ENCODE data around the gene TTC32. TPM values are rescaled to one million over a fixed set of nuclear protein-coding genes. Genes with fewer than 3 reads are reported as not detected.
A peak's percentile ranks its signal among the peaks of the same experiment; 100 is the strongest.

The TTC32 gene
- total and polyA plus RNA-seq, 5 donors from 2014 or later: 24.7 to 40.6 (median 29.9) TPM

DNA sequence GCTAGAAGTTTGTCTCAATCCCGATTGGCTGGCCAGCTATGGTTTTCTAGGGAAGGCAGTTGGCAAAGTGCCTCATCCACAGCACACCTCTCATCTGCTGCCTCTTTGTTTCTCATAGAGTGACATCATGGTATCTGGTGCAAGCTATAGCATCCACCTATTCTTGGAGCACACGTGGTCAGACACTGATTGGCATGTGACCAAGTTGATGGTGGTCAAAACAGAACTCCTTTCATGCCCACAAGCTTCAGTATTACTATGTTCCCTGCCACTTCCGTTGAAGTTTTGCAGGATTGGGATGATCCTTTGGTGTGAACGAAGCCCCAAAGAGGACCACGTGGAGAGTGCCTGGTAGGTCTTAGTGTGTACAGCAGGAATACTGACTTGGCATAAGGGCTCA lies 28.8 kb downstream of the TTC32 start:
- Histone ChIP-seq H3K9me3 (ENCODE audit: control insufficient read depth in 2 of 2, low read length in 2 of 2) (no peaks in the 10 kb centered on the region), H3K27ac (ENCODE audit: insufficient read depth, low read length, poor library complexity, severe bottlenecking) (no peak overlapping the region), H3K36me3 (ENCODE audit: control insufficient read depth, insufficient read depth, low read length) (peaks cover 30% of the 10 kb centered on the region), H3K4me3 (ENCODE audit: low read depth, low read length) (no peak overlapping the region), H3K27me3 (ENCODE audit: control insufficient read depth, insufficient read depth, low read length) (no peaks in the 10 kb centered on the region), H3K4me1 (ENCODE audit: control insufficient read depth, insufficient read depth, low read length, poor library complexity, severe bottlenecking) (peaks cover 22% of the 10 kb centered on the region)
- Mint-ChIP-seq H3K27ac (no peak overlapping the region), H3K36me3 (peaks cover 40% of the 10 kb centered on the region), H3K4me1 (peaks cover 17 to 41% (median 24%) of the 10 kb centered on the region in 4 donors), H3K4me3 (peak overlapping the region in 1 of 4 donors; percentile 20), H3K27me3 (no peaks in the 10 kb centered on the region), H3K9me3 (no peaks in the 10 kb centered on the region)
- DNase-seq (no peak), ATAC-seq (ENCODE audit: low read depth in 2 of 2) (no peak)

DNA sequence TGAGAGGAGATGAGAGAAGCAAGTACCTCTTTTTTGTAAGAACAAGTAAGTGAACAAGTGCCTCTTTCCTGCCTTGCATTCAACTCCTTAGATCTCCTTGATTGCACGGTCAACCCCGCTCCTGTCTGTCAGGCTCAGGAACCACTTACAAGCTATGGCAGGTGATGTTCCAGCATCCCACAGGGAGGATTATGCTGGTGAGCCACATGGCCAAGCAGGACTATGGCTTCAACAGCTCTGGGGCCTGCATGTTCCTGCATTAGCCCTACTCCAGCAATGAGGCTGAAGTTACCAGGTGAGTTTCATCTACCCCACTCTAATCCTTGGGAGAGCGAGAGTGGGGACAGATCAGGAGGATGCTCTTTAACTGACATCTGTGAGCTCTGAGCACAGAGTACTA lies 29.5 kb downstream of the TTC32 start:
- DNase-seq (no peak), ATAC-seq (ENCODE audit: low read depth in 2 of 2) (no peak)
- H3K9me3 ChIP-seq (ENCODE audit: control insufficient read depth in 2 of 2, low read length in 2 of 2): no peaks in the 10 kb centered on the region
- peaks cover 22% of the 10 kb centered on the region for H3K4me1 ChIP-seq (ENCODE audit: control insufficient read depth, insufficient read depth, low read length, poor library complexity, severe bottlenecking)
- peaks cover 30% of the 10 kb centered on the region for H3K36me3 ChIP-seq (ENCODE audit: control insufficient read depth, insufficient read depth, low read length)
- H3K36me3 Mint-ChIP-seq: peaks cover 40% of the 10 kb centered on the region
- no peaks in the 10 kb centered on the region for H3K27me3 Mint-ChIP-seq
- H3K4me3 Mint-ChIP-seq: peak overlapping the region in 1 of 4 donors; percentile 70
- H3K27ac ChIP-seq (ENCODE audit: insufficient read depth, low read length, poor library complexity, severe bottlenecking): no peak overlapping the region
- H3K4me3 ChIP-seq (ENCODE audit: low read depth, low read length): no peak overlapping the region
- no peaks in the 10 kb centered on the region for H3K9me3 Mint-ChIP-seq
- peak overlapping the region in 1 of 3 donors; percentile 23 for H3K27ac Mint-ChIP-seq
- H3K4me1 Mint-ChIP-seq: peaks cover 22 to 46% (median 25%) of the 10 kb centered on the region in 4 donors
- H3K27me3 ChIP-seq (ENCODE audit: control insufficient read depth, insufficient read depth, low read length): no peaks in the 10 kb centered on the region

DNA sequence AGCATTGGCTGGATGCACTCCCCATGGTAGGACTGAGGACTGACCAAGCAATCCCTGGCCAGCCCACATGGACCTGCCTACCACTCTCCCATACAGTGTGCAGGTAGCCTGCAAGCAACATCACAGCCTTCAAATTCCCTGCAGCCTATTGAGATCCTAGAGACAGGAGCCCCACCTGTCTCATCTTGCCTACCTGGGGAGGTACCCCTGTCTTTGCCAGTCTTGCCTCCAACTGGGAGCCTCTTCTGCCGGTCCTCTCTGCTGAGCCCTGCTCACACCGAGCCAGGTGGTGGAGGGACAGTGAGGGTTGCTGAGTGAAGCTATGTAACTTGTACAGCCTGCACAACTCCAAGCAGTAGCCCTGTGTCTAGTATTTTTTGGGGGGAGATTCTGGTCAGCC lies 29.9 kb downstream of the TTC32 start:
- peaks cover 22% of the 10 kb centered on the region for H3K4me1 ChIP-seq (ENCODE audit: control insufficient read depth, insufficient read depth, low read length, poor library complexity, severe bottlenecking)
- Mint-ChIP-seq H3K27ac (peak overlapping the region in 1 of 3 donors; percentile 23), H3K9me3 (no peaks in the 10 kb centered on the region), H3K36me3 (peaks cover 40% of the 10 kb centered on the region), H3K27me3 (no peaks in the 10 kb centered on the region), H3K4me3 (peak overlapping the region in 2 of 4 donors; percentile 61 to 70), H3K4me1 (peaks cover 22 to 46% (median 25%) of the 10 kb centered on the region in 4 donors)
- H3K9me3 ChIP-seq (ENCODE audit: control insufficient read depth in 2 of 2, low read length in 2 of 2): no peaks in the 10 kb centered on the region
- no peak for ATAC-seq (ENCODE audit: low read depth in 2 of 2)
- H3K36me3 ChIP-seq (ENCODE audit: control insufficient read depth, insufficient read depth, low read length): peaks cover 30% of the 10 kb centered on the region
- no peak overlapping the region for H3K27ac ChIP-seq (ENCODE audit: insufficient read depth, low read length, poor library complexity, severe bottlenecking)
- no peak overlapping the region for H3K4me3 ChIP-seq (ENCODE audit: low read depth, low read length)
- H3K27me3 ChIP-seq (ENCODE audit: control insufficient read depth, insufficient read depth, low read length): no peaks in the 10 kb centered on the region
- DNase-seq: no peak

DNA sequence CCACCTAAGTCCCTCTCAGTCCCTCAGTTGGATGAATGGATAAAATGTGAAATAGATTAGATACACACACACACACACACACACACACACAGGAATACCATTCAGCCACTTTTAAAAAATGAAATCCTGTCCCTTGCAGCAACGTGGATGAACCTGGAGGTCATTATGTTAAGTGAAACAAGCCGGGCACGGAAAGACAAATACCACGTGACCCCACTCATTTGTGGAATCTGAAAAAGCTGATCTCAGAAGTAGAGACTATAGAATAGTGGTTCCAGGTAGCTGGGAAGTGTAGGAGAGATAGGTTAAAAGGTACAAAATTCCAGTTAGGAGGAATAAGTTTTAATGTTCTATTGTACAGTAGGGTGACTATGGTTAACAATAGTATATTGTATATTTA lies 31.0 kb downstream of the TTC32 start:
- Mint-ChIP-seq H3K36me3 (peaks cover 31% of the 10 kb centered on the region), H3K27me3 (no peaks in the 10 kb centered on the region), H3K27ac (peak overlapping the region in 1 of 3 donors; percentile 54), H3K4me1 (peaks cover 22 to 46% (median 25%) of the 10 kb centered on the region in 4 donors), H3K9me3 (no peaks in the 10 kb centered on the region), H3K4me3 (peak overlapping the region in 2 of 4 donors; percentile 56 to 96)
- ATAC-seq (ENCODE audit: low read depth in 2 of 2): no peak
- H3K4me3 ChIP-seq (ENCODE audit: low read depth, low read length): no peak overlapping the region
- no peaks in the 10 kb centered on the region for H3K27me3 ChIP-seq (ENCODE audit: control insufficient read depth, insufficient read depth, low read length)
- no peak for DNase-seq
- H3K27ac ChIP-seq (ENCODE audit: insufficient read depth, low read length, poor library complexity, severe bottlenecking): no peak overlapping the region
- peaks cover 22% of the 10 kb centered on the region for H3K4me1 ChIP-seq (ENCODE audit: control insufficient read depth, insufficient read depth, low read length, poor library complexity, severe bottlenecking)
- peaks cover 20% of the 10 kb centered on the region for H3K36me3 ChIP-seq (ENCODE audit: control insufficient read depth, insufficient read depth, low read length)
- H3K9me3 ChIP-seq (ENCODE audit: control insufficient read depth in 2 of 2, low read length in 2 of 2): no peaks in the 10 kb centered on the region

DNA sequence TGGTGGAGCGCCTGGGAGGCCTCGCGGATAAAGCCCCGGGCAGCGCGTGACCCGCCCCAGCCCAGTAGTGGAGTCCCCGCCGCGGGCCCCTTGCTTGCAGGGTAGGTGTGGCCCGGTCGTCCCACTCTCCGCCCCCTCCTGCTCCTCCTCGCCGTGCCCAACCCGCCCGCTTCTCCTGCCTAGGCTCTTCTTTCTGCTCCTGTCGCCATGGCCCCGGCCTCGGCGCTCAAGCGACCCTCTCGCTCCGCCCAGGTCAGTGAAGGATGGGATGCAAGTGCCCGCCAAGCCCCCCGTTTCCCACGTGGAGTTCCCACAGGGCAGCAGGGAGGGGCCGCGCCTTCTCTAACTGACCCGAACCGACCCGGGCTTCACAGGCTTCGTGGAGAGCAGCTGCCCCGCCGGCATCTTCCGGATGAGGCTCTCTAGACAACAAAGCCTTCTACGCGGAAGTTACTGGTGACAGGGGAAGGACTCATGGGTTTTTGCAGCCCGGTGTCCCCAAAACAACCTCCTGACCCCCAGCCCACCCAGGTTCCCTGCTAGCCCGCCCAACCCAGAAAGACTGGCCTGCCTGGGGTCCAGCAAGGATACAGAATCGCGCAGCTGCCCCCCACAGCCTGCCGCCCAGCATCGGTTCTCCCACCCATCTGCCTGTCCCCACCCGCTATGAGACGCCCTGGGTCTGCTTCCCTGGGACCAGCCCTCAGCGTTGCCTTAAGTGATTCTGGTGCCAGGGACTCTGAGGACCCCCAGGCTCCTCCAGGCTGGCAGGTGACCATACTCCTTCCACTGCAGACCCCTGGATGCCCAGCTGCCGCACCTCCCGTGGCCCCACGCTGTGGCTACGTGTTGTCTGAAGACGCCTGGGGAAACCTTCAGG lies 32.8 kb downstream of the TTC32 start:
- peak overlapping the region; percentile 91 to 98 (median 96) for H3K4me3 Mint-ChIP-seq

DNA sequence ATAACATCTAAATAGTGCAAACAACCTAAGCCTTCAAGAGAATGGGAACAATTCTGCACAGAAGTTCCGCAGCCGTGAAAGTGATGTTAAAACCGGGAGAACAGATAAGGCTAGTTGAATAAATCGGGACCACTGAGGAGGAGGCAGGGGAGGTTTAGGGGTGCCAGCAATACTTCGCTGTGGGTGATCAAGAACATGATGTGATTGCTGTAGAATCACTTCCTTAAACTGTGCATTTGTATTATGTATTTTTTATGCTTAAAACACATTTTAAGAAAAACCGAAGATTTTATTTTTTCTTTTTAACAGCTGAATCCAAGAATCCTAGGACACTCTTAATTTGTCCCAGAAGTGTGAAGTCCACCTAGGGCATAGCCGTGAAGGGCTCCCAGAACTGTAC lies 33.6 kb downstream of the TTC32 start:
- Mint-ChIP-seq H3K9me3 (no peaks in the 10 kb centered on the region), H3K27ac (peak overlapping the region; percentile 98 to 100 (median 99)), H3K4me3 (peak overlapping the region; percentile 91 to 98 (median 96)), H3K4me1 (peaks cover 22 to 46% (median 25%) of the 10 kb centered on the region in 4 donors), H3K27me3 (no peaks in the 10 kb centered on the region), H3K36me3 (peaks cover 23% of the 10 kb centered on the region)
- peaks cover 27% of the 10 kb centered on the region for H3K4me1 ChIP-seq (ENCODE audit: control insufficient read depth, insufficient read depth, low read length, poor library complexity, severe bottlenecking)
- H3K27me3 ChIP-seq (ENCODE audit: control insufficient read depth, insufficient read depth, low read length): no peaks in the 10 kb centered on the region
- H3K4me3 ChIP-seq (ENCODE audit: low read depth, low read length): peak overlapping the region; percentile 65
- ATAC-seq (ENCODE audit: low read depth in 2 of 2) (no peak), DNase-seq (no peak)
- H3K36me3 ChIP-seq (ENCODE audit: control insufficient read depth, insufficient read depth, low read length): peaks cover 5% of the 10 kb centered on the region
- H3K9me3 ChIP-seq (ENCODE audit: control insufficient read depth in 2 of 2, low read length in 2 of 2): no peaks in the 10 kb centered on the region
- peak overlapping the region; percentile 52 for H3K27ac ChIP-seq (ENCODE audit: insufficient read depth, low read length, poor library complexity, severe bottlenecking)

More for the DNA sequence above, 32.8 kb downstream of the TTC32 start:
- ATAC-seq (ENCODE audit: low read depth in 2 of 2): peak; percentile 88 to 90
- Mint-ChIP-seq H3K27me3 (no peaks in the 10 kb centered on the region), H3K4me1 (peaks cover 22 to 46% (median 25%) of the 10 kb centered on the region in 4 donors), H3K36me3 (peaks cover 23% of the 10 kb centered on the region), H3K9me3 (no peaks in the 10 kb centered on the region), H3K27ac (peak overlapping the region; percentile 98 to 100 (median 99))
- peak overlapping the region; percentile 65 for H3K4me3 ChIP-seq (ENCODE audit: low read depth, low read length)
- H3K27me3 ChIP-seq (ENCODE audit: control insufficient read depth, insufficient read depth, low read length): no peaks in the 10 kb centered on the region
- peak; percentile 47 to 80 (median 69) for DNase-seq
- H3K9me3 ChIP-seq (ENCODE audit: control insufficient read depth in 2 of 2, low read length in 2 of 2): no peaks in the 10 kb centered on the region
- peaks cover 7% of the 10 kb centered on the region for H3K36me3 ChIP-seq (ENCODE audit: control insufficient read depth, insufficient read depth, low read length)
- H3K4me1 ChIP-seq (ENCODE audit: control insufficient read depth, insufficient read depth, low read length, poor library complexity, severe bottlenecking): peaks cover 22% of the 10 kb centered on the region
- peak overlapping the region; percentile 52 for H3K27ac ChIP-seq (ENCODE audit: insufficient read depth, low read length, poor library complexity, severe bottlenecking)

DNA sequence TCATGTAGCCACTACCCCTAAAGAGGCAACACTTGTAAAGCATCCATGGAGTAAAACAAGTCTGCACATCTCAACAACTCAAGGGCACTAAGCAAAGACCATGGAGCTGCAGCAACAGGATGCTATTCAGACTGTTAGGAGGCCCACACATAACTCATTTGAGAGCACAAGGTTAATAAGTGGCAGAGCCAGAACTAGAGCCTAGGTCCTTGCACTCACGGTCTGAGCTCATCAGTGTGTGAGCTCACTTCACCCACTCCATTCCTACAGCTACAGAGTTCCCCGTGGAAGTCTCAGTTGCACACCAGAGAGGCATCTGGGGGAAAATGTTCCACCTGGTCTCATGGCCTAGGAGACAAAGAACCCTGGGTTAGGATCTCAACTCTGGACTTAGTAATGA lies 35.0 kb downstream of the TTC32 start:
- H3K4me3 Mint-ChIP-seq: peak overlapping the region in 1 of 4 donors; percentile 91
- Histone ChIP-seq H3K4me3 (ENCODE audit: low read depth, low read length) (no peak overlapping the region), H3K9me3 (ENCODE audit: control insufficient read depth in 2 of 2, low read length in 2 of 2) (no peaks in the 10 kb centered on the region), H3K36me3 (ENCODE audit: control insufficient read depth, insufficient read depth, low read length) (no peaks in the 10 kb centered on the region), H3K27me3 (ENCODE audit: control insufficient read depth, insufficient read depth, low read length) (no peaks in the 10 kb centered on the region), H3K27ac (ENCODE audit: insufficient read depth, low read length, poor library complexity, severe bottlenecking) (no peak overlapping the region), H3K4me1 (ENCODE audit: control insufficient read depth, insufficient read depth, low read length, poor library complexity, severe bottlenecking) (peaks cover 29% of the 10 kb centered on the region)
- H3K36me3 Mint-ChIP-seq: peaks cover 9% of the 10 kb centered on the region
- H3K9me3 Mint-ChIP-seq: no peaks in the 10 kb centered on the region
- ATAC-seq (ENCODE audit: low read depth in 2 of 2): no peak
- H3K27me3 Mint-ChIP-seq: no peaks in the 10 kb centered on the region
- H3K4me1 Mint-ChIP-seq: peaks cover 15 to 39% (median 23%) of the 10 kb centered on the region in 4 donors
- DNase-seq: no peak
- H3K27ac Mint-ChIP-seq: peak overlapping the region in 1 of 3 donors; percentile 98
